GM19397 (cell line): Measurements from ENCODE around the gene TMEM117.
"Not testable (repeated sequence)": the region's sequence is repeated elsewhere in the genome, so short reads cannot be mapped to it uniquely, and the experiment has no call there.

Experiments
- ATAC-seq: cut with Tn5 transposase; IDR thresholded peaks from one replicate; pipeline ENCODE4 v1.9.1; 2021; ENCODE audit warnings: mild to moderate bottlenecking, moderate library complexity; ENCODE audit not compliant: unreplicated experiment

The TMEM117 gene

DNA sequence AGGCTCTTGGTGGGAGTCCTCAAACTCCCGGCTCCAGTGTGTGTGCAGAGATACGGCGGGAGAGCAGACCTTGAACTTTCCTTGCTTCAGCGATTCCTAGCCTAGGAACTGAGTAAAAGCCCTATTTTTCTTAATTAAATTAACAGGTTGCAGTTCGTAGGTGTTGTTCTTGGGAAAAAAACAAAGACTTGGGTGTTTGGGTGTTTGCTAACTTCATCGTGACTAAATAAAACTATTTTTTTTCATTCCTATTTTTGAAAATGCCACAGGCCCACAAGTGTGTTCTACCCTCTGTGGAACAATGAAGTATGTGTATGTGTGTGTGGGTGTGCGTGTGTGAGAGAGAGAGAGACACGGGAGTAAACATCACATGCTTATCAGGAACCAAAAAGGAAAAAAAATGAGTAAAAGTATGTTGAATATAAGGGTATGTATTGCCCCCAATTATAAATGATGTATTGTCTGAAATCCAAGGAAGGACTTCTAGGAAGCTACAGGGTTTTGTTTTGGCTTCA is 651 bp downstream of the TMEM117 start:
- no peak for ATAC-seq

- ATAC-seq, result no peak
Observed at GRCh38 chr12:43840338-43840737, 4.5 kb downstream of the TMEM117 start.

DNA sequence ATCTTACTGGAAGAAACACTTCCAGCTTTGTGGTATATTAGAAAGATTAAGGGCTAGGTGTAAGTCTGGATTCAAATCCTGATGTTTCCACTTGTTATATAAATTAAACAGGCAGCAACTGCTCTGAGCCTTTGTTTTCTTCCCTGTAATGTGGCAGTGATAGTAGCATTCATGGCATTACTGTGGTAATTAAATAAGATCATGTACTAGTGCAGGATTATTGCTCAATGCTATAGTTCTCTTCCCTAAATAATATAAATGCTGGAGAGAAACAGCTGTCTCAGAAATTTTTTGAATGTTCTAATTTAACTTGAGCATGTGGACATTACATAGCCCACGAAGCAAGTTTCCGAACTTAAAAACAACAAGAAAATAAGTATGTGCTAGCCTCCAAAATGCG is 5.4 kb downstream of the TMEM117 start:
- no peak for ATAC-seq

GRCh38 chr12:43842259-43842658 is 6.4 kb downstream of the TMEM117 start:
- no peak for ATAC-seq

- ATAC-seq, result not testable (repeated sequence)
Observed at GRCh38 chr12:43847425-43848225, 11.7 kb downstream of the TMEM117 start.

DNA sequence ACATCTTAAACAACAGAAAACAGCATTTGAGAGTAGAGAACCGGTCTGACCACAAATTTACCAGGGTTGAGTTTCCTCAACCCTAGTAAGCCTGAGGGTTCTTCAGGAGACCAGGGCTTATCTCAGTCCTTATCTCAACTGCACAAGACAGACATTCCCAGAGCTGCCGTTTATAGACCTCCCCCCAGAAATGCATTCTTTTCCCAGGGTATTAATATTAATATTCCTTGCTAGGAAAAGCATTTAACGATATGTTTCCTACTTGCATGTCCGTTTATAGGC is 12.3 kb downstream of the TMEM117 start:
- no peak for ATAC-seq

DNA sequence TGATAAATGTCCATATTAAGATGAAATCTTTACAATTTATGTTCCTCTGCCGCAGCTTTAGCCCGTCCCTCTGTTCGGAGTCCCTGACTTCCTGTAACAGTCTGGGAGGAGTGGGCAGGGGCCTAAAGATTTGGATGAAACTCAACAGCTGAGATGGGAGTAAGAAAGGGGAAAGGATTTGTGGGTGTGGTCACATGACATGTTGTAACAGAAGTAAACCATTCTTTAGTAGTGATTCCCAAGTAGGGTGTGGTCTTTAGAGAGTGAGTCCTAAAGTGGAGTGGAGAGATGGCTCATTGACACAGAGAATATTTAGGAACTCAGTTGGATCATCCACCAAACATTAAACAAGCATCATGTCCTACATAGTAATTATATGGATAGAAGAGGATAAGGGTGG is 12.9 kb downstream of the TMEM117 start:
- no peak for ATAC-seq

DNA sequence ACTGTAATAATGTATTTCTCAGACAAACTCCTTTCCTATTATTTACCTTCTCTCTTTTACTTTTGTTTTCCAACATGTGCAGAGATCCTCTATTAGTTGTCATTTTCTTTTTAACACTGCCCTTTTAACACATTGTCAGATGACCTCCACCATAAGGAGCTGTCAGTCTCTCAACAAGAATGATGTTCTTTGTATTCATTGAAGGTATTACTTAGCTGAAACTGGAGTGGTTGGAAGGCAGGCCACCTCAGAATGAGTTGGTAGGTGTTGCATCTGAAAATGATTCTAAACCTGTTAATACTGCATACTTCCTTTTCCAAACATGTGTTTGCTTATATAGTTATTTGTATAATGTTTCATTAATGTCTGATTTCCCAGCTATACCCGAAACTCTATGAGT is 16.9 kb downstream of the TMEM117 start:
- ATAC-seq, result no peak

- ATAC-seq, result no peak
Observed at GRCh38 chr12:43856972-43857371, 21.1 kb downstream of the TMEM117 start.

GRCh38 chr12:43858096-43858495 is 22.2 kb downstream of the TMEM117 start:
- ATAC-seq, result no peak

DNA sequence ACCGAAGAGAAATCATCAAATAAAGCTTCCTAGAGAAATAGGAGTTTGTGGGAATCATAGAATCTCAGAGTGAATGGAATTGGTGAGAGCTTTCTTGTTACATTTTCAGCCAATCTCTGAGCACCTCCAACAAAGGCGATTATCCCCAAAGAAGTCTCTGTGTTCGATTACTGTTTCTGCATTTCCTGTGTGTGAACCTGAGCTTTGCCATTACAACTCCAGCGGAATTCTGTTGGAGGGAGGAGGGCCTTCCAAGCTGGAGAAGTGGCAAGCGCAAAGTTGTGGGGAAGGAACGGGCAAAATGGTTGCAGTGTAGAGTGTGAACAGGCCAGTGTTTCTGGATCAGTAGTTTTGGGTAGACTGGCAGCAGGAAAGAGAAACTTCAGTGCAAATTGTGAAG is 23.1 kb downstream of the TMEM117 start:
- no peak for ATAC-seq

- ATAC-seq, result no peak
Observed at GRCh38 chr12:43861015-43861839, 25.3 kb downstream of the TMEM117 start.

DNA sequence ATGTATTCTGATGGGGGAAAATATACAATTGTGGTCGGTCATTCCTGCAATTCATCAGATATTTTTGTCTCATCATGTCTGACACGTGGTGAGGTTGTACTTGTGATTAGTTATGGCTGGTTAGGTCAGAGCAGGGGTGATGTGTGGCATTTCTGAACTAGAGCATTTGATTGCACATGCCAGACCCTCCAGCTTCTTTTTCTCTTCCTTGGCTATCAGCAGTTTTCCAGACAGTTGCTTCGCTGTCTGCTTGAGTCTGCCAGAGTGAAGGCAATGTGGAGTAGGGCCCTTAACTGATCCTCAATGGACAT is 25.9 kb downstream of the TMEM117 start:
- no peak for ATAC-seq

GRCh38 chr12:43863770-43864366 is 28.0 kb downstream of the TMEM117 start:
- no peak for ATAC-seq

GRCh38 chr12:43864557-43864956 is 28.7 kb downstream of the TMEM117 start:
- not testable (repeated sequence) for ATAC-seq

GRCh38 chr12:43869184-43869583 is 33.3 kb downstream of the TMEM117 start:
- no peak for ATAC-seq

GRCh38 chr12:43869765-43870164 is 33.9 kb downstream of the TMEM117 start:
- ATAC-seq, result not testable (repeated sequence)

- ATAC-seq, result not testable (repeated sequence)
Observed at GRCh38 chr12:43871258-43871657, 35.4 kb downstream of the TMEM117 start.

- ATAC-seq, result no peak
Observed at GRCh38 chr12:43872396-43872795, 36.5 kb downstream of the TMEM117 start.

GRCh38 chr12:43878050-43878449 is 42.2 kb downstream of the TMEM117 start:
- no peak for ATAC-seq

DNA sequence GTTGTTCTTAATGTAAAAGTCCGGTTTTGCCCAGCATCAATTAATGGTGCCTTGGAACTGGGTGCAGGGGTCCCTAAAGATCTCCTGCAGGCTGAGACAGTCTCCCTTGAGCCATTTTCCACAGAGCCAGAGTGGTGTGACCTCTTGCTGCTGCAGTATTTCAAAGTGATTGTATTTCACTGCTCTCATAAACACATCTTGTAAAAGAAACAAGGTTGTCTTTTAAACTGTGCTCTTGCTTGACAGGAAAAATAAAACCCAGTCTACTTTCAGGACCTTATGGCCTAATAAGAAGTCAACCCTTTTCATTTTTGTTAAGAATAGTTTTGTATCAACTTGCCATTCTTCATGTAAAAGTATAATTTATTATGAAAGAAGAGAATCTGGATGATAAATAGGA is 44.7 kb downstream of the TMEM117 start:
- no peak for ATAC-seq
